Adipocyte (in vitro differentiated cells): ENCODE results near the gene GORASP1.

Source experiments
- DNase-seq: peaks from one replicate; pipeline ENCODE4 v3.0.0-alpha.2; 2015; ENCODE audit warnings: low read depth
- H3K27me3 ChIP-seq: replicated peaks from 2 replicates; pipeline ENCODE4 v1.7.0; 2013; ENCODE audit warnings: mild to moderate bottlenecking, low read length, moderate library complexity; ENCODE audit not compliant: control insufficient read depth, insufficient read depth
- H3K36me3 ChIP-seq: 2 replicates; pipeline ENCODE4 v1.7.0; 2013; ENCODE audit warnings: low read length, mild to moderate bottlenecking, moderate library complexity; ENCODE audit not compliant: control insufficient read depth, insufficient read depth, severe bottlenecking
- H3K4me1 ChIP-seq: 2 replicates; pipeline ENCODE4 v1.7.0; 2013; ENCODE audit warnings: mild to moderate bottlenecking, low read length, moderate library complexity; ENCODE audit not compliant: control insufficient read depth, insufficient read depth
- H3K4me3 ChIP-seq: 2 replicates; pipeline ENCODE4 v1.7.0; 2013; ENCODE audit warnings: mild to moderate bottlenecking, low read length, moderate library complexity
- H3K9ac ChIP-seq: 2 replicates; pipeline ENCODE4 v1.7.0; 2013; ENCODE audit warnings: mild to moderate bottlenecking, low read length, moderate library complexity
- H3K9me3 ChIP-seq: 2 replicates; pipeline ENCODE4 v1.7.0; 2013; ENCODE audit warnings: mild to moderate bottlenecking, low read length, moderate library complexity; ENCODE audit not compliant: control insufficient read depth

Gene GORASP1

GRCh38 chr3:39107388-39108199 lies at the start of gene GORASP1, which contains the start of gene TTC21A:
Gene GORASP1, minus strand, starts transcription at chr3:39107627. Its CDS starts 86 bp downstream, at chr3:39107541.
Gene TTC21A, plus strand, starts transcription at chr3:39107680. Its CDS starts 158 bp downstream, at chr3:39107838.
- peak; percentile 97 for DNase-seq
- H3K9ac ChIP-seq = peak within 1 kb of the TSS; percentile 93
- no peaks in the 10 kb centered on the region for H3K27me3 ChIP-seq
- H3K36me3 ChIP-seq = no peaks in the 10 kb centered on the region
- H3K4me3 ChIP-seq = peak within 1 kb of the TSS; percentile 94
- H3K9me3 ChIP-seq = no peaks in the 10 kb centered on the region
- peaks cover 28% of the 10 kb centered on the region for H3K4me1 ChIP-seq

GRCh38 chr3:39156421-39156820 lies 49.0 kb upstream of the GORASP1 start:
- H3K9ac ChIP-seq = no peak overlapping the region
- no peaks in the 10 kb centered on the region for H3K27me3 ChIP-seq
- DNase-seq = no peak
- peaks cover 29% of the 10 kb centered on the region for H3K4me1 ChIP-seq
- H3K36me3 ChIP-seq = no peaks in the 10 kb centered on the region
- no peak overlapping the region for H3K4me3 ChIP-seq
- H3K9me3 ChIP-seq = no peaks in the 10 kb centered on the region

- no peaks in the 10 kb centered on the region for H3K9me3 ChIP-seq
- H3K4me3 ChIP-seq = no peak overlapping the region
- H3K4me1 ChIP-seq = peaks cover 39% of the 10 kb centered on the region
- H3K9ac ChIP-seq = no peak overlapping the region
- no peaks in the 10 kb centered on the region for H3K27me3 ChIP-seq
- H3K36me3 ChIP-seq = no peaks in the 10 kb centered on the region
- DNase-seq = peak; percentile 20
Measured at GRCh38 chr3:39154280-39155021, 47.0 kb upstream of the GORASP1 start.

- Histone ChIP-seq H3K36me3 (no peaks in the 10 kb centered on the region), H3K9me3 (no peaks in the 10 kb centered on the region), H3K27me3 (no peaks in the 10 kb centered on the region), H3K4me3 (peak overlapping the region; percentile 57), H3K4me1 (peaks cover 39% of the 10 kb centered on the region), H3K9ac (no peak overlapping the region)
- DNase-seq = no peak
Measured at GRCh38 chr3:39153977-39154279, 46.5 kb upstream of the GORASP1 start.

GRCh38 chr3:39150803-39151631 lies 43.6 kb upstream of the GORASP1 start:
- Histone ChIP-seq H3K4me3 (peak overlapping the region; percentile 89), H3K27me3 (no peaks in the 10 kb centered on the region), H3K9me3 (no peaks in the 10 kb centered on the region), H3K36me3 (peaks cover 5% of the 10 kb centered on the region), H3K4me1 (peaks cover 66% of the 10 kb centered on the region), H3K9ac (peak overlapping the region; percentile 91)
- DNase-seq = peak; percentile 97

- H3K4me3 ChIP-seq = peak overlapping the region; percentile 89
- DNase-seq = peak; percentile 41
- H3K9me3 ChIP-seq = no peaks in the 10 kb centered on the region
- H3K36me3 ChIP-seq = peaks cover 13% of the 10 kb centered on the region
- H3K27me3 ChIP-seq = no peaks in the 10 kb centered on the region
- H3K4me1 ChIP-seq = peaks cover 70% of the 10 kb centered on the region
- peak overlapping the region; percentile 49 for H3K9ac ChIP-seq
Measured at GRCh38 chr3:39150148-39150802, 42.8 kb upstream of the GORASP1 start.

GRCh38 chr3:39149498-39150147 lies 42.2 kb upstream of the GORASP1 start:
- H3K9ac ChIP-seq = no peak overlapping the region
- DNase-seq = no peak
- peaks cover 70% of the 10 kb centered on the region for H3K4me1 ChIP-seq
- H3K9me3 ChIP-seq = no peaks in the 10 kb centered on the region
- peaks cover 19% of the 10 kb centered on the region for H3K36me3 ChIP-seq
- peak overlapping the region; percentile 89 for H3K4me3 ChIP-seq
- H3K27me3 ChIP-seq = no peaks in the 10 kb centered on the region

GRCh38 chr3:39149059-39149455 lies 41.6 kb upstream of the GORASP1 start:
- peak overlapping the region; percentile 21 for H3K9ac ChIP-seq
- no peaks in the 10 kb centered on the region for H3K27me3 ChIP-seq
- no peak for DNase-seq
- H3K9me3 ChIP-seq = no peaks in the 10 kb centered on the region
- H3K36me3 ChIP-seq = peaks cover 25% of the 10 kb centered on the region
- H3K4me1 ChIP-seq = peaks cover 70% of the 10 kb centered on the region
- H3K4me3 ChIP-seq = no peak overlapping the region

GRCh38 chr3:39148435-39149058 lies 41.1 kb upstream of the GORASP1 start:
- Histone ChIP-seq H3K9me3 (no peaks in the 10 kb centered on the region), H3K4me1 (peaks cover 70% of the 10 kb centered on the region), H3K9ac (peak overlapping the region; percentile 57), H3K27me3 (no peaks in the 10 kb centered on the region), H3K36me3 (peaks cover 30% of the 10 kb centered on the region), H3K4me3 (no peak overlapping the region)
- peak; percentile 39 for DNase-seq
